Activated CD4-positive, alpha-beta T cell treated with anti-CD3 and anti-CD28 coated beads, Interleukin-2, amount 50 U/mL, for 1 hour (primary cell): ENCODE measurements around the gene BSX.

ENCODE experiments used
- DNase-seq: peaks from one replicate; pipeline ENCODE4 v3.0.0-alpha.2; 2020

The BSX gene

GRCh38 chr11:122954455-122954854, 27.2 kb downstream of the BSX start:
- no peak for DNase-seq

GRCh38 chr11:122951211-122951610, 30.4 kb downstream of the BSX start:
- no peak for DNase-seq

GRCh38 chr11:122938557-122938956, 43.1 kb downstream of the BSX start:
- no peak for DNase-seq

- no peak for DNase-seq
Observed at GRCh38 chr11:122937983-122938382, 43.7 kb downstream of the BSX start.

- no peak for DNase-seq
Observed at GRCh38 chr11:122933416-122933815, 48.2 kb downstream of the BSX start.

GRCh38 chr11:122931510-122931909, 50.1 kb downstream of the BSX start:
- DNase-seq, result no peak
